Measurements from ENCODE around the gene PPCDC. TPM values are rescaled to one million over a fixed set of nuclear protein-coding genes. Genes with fewer than 3 reads are reported as not detected.

Gene PPCDC
- total and polyA plus RNA-seq, 4 donors = 7.4 to 9.3 (median 8.4) TPM

DNA sequence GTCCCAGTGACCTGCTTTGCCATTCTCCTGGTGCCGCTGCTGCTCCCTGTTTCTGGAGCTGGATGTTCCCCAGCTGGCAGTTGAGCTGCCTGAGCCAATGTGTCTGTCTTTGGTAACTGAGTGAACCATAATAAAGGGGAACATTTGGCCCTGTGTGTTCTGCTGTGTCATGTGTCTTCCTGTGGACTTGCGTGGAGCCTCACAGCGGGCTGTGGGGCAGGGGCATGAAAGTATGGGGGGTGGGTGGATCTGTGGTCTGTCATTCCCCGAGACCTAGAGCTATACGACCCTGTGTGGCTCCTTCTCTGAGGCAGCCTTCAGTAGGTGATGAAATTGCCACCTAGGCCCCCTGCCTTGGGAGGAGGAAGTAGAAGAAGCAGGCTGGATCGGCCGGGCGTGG, 2.0 kb upstream of the PPCDC start:
- H3K27me3 ChIP-seq (ENCODE audit: control insufficient read depth in 4 of 4, insufficient read depth in 4 of 4, low read length in 3 of 4) = no peaks in the 10 kb centered on the region
- WGBS = 88% methylated on average over 8 of the region's 8 CpGs
- TF ChIP-seq GABPA (IDR thresholded peaks at IDR 0.05 in 1 of 2, conservative IDR thresholded peaks at IDR 0.05 in 1 of 2) (no peak), SP1 (IDR thresholded peaks at IDR 0.05) (no peak), NR2F2 (IDR thresholded peaks at IDR 0.05) (no peak), FOXA2 (IDR thresholded peaks at IDR 0.05) (no peak), JUND (IDR thresholded peaks at IDR 0.05) (no peak), RAD21 (IDR thresholded peaks at IDR 0.05) (no peak), YY1 (IDR thresholded peaks at IDR 0.05) (no peak), EGR1 (IDR thresholded peaks at IDR 0.05; ENCODE audit: low read depth in 2 of 2) (no peak), HNF4A (conservative IDR thresholded peaks at IDR 0.05) (no peak), HNF4G (IDR thresholded peaks at IDR 0.05) (no peak), FOXA1 (IDR thresholded peaks at IDR 0.05) (no peak), RXRA (IDR thresholded peaks at IDR 0.05) (no peak), TAF1 (conservative IDR thresholded peaks at IDR 0.05) (no peak)
- TF ChIP-seq, protein P1, sequence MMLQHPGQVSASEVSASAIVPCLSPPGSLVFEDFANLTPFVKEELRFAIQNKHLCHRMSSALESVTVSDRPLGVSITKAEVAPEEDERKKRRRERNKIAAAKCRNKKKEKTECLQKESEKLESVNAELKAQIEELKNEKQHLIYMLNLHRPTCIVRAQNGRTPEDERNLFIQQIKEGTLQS (IDR thresholded peaks at IDR 0.05) = no peak
- TF ChIP-seq, protein P2, sequence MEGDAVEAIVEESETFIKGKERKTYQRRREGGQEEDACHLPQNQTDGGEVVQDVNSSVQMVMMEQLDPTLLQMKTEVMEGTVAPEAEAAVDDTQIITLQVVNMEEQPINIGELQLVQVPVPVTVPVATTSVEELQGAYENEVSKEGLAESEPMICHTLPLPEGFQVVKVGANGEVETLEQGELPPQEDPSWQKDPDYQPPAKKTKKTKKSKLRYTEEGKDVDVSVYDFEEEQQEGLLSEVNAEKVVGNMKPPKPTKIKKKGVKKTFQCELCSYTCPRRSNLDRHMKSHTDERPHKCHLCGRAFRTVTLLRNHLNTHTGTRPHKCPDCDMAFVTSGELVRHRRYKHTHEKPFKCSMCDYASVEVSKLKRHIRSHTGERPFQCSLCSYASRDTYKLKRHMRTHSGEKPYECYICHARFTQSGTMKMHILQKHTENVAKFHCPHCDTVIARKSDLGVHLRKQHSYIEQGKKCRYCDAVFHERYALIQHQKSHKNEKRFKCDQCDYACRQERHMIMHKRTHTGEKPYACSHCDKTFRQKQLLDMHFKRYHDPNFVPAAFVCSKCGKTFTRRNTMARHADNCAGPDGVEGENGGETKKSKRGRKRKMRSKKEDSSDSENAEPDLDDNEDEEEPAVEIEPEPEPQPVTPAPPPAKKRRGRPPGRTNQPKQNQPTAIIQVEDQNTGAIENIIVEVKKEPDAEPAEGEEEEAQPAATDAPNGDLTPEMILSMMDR (IDR thresholded peaks at IDR 0.05; ENCODE audit: low read depth, low read length, missing input control) = no peak
- TF ChIP-seq, protein P3, sequence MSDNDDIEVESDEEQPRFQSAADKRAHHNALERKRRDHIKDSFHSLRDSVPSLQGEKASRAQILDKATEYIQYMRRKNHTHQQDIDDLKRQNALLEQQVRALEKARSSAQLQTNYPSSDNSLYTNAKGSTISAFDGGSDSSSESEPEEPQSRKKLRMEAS (IDR thresholded peaks at IDR 0.05) = no peak
- TF ChIP-seq, protein P4, sequence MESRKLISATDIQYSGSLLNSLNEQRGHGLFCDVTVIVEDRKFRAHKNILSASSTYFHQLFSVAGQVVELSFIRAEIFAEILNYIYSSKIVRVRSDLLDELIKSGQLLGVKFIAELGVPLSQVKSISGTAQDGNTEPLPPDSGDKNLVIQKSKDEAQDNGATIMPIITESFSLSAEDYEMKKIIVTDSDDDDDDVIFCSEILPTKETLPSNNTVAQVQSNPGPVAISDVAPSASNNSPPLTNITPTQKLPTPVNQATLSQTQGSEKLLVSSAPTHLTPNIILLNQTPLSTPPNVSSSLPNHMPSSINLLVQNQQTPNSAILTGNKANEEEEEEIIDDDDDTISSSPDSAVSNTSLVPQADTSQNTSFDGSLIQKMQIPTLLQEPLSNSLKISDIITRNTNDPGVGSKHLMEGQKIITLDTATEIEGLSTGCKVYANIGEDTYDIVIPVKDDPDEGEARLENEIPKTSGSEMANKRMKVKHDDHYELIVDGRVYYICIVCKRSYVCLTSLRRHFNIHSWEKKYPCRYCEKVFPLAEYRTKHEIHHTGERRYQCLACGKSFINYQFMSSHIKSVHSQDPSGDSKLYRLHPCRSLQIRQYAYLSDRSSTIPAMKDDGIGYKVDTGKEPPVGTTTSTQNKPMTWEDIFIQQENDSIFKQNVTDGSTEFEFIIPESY (IDR thresholded peaks at IDR 0.05) = no peak
- TF ChIP-seq, protein P5, sequence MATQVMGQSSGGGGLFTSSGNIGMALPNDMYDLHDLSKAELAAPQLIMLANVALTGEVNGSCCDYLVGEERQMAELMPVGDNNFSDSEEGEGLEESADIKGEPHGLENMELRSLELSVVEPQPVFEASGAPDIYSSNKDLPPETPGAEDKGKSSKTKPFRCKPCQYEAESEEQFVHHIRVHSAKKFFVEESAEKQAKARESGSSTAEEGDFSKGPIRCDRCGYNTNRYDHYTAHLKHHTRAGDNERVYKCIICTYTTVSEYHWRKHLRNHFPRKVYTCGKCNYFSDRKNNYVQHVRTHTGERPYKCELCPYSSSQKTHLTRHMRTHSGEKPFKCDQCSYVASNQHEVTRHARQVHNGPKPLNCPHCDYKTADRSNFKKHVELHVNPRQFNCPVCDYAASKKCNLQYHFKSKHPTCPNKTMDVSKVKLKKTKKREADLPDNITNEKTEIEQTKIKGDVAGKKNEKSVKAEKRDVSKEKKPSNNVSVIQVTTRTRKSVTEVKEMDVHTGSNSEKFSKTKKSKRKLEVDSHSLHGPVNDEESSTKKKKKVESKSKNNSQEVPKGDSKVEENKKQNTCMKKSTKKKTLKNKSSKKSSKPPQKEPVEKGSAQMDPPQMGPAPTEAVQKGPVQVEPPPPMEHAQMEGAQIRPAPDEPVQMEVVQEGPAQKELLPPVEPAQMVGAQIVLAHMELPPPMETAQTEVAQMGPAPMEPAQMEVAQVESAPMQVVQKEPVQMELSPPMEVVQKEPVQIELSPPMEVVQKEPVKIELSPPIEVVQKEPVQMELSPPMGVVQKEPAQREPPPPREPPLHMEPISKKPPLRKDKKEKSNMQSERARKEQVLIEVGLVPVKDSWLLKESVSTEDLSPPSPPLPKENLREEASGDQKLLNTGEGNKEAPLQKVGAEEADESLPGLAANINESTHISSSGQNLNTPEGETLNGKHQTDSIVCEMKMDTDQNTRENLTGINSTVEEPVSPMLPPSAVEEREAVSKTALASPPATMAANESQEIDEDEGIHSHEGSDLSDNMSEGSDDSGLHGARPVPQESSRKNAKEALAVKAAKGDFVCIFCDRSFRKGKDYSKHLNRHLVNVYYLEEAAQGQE (IDR thresholded peaks at IDR 0.05) = no peak
- H3K36me3 ChIP-seq (ENCODE audit: control insufficient read depth in 4 of 4, insufficient read depth in 3 of 4, low read depth in 1 of 4, low read length in 3 of 4) = no peaks in the 10 kb centered on the region
- no peaks in the 10 kb centered on the region for H3K9me3 ChIP-seq (ENCODE audit: control insufficient read depth in 4 of 4, low read length in 3 of 4)
- H3K9ac ChIP-seq (ENCODE audit: low read depth in 1 of 2, low read length in 2 of 2) = no peak overlapping the region
- DNase-seq (ENCODE audit: low spot score) = no peak
- no peak overlapping the region for H3K27ac ChIP-seq (ENCODE audit: low read depth in 1 of 2, low read length in 2 of 2)
- peaks cover 0 to 26% (median 14%) of the 10 kb centered on the region in 4 donors for H3K4me1 ChIP-seq (ENCODE audit: control insufficient read depth in 4 of 4, insufficient read depth in 4 of 4, low read length in 3 of 4)
- H3K4me3 ChIP-seq (ENCODE audit: low read depth in 1 of 3, low read length in 3 of 3) = no peak overlapping the region
